22Rv1 (cell line): ENCODE data around the gene ZNF764.

Experiments
- H3K27ac ChIP-seq: fragments of 450-650 bp; 2 replicates; pipeline ENCODE4 v1.5.1; 2017
- ZFX ChIP-seq: fragments of 450-650 bp; IDR thresholded peaks from 2 replicates; pipeline ENCODE4 v1.6.1; 2017; ENCODE audit warnings: antibody characterized with exemption, borderline replicate concordance
- TF ChIP-seq, protein P1 (sequence below): fragments of 450-650 bp; IDR thresholded peaks from 2 replicates; pipeline ENCODE4 v1.5.1; 2017; ENCODE audit warnings: mild to moderate bottlenecking

ZNF764 gene

DNA sequence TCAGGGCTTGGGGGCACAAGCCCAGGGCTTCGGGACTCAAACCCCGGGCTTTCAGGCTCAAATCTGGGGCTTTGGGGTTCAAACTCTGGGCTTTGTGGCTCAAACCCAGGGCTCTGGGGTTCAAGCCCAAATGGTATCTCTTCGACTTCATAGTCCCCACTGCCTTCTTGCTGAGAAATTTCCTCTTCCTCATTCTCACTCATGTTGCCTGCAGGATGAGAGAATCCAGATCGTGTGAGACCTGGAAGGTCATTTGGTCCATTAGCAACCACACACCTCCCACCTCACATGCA is 32.4 kb downstream of the ZNF764 start:
- no peak for TF ChIP-seq ZFX
- TF ChIP-seq, protein P1, sequence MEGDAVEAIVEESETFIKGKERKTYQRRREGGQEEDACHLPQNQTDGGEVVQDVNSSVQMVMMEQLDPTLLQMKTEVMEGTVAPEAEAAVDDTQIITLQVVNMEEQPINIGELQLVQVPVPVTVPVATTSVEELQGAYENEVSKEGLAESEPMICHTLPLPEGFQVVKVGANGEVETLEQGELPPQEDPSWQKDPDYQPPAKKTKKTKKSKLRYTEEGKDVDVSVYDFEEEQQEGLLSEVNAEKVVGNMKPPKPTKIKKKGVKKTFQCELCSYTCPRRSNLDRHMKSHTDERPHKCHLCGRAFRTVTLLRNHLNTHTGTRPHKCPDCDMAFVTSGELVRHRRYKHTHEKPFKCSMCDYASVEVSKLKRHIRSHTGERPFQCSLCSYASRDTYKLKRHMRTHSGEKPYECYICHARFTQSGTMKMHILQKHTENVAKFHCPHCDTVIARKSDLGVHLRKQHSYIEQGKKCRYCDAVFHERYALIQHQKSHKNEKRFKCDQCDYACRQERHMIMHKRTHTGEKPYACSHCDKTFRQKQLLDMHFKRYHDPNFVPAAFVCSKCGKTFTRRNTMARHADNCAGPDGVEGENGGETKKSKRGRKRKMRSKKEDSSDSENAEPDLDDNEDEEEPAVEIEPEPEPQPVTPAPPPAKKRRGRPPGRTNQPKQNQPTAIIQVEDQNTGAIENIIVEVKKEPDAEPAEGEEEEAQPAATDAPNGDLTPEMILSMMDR, result no peak
- H3K27ac ChIP-seq, result peak overlapping the region; percentile 98

DNA sequence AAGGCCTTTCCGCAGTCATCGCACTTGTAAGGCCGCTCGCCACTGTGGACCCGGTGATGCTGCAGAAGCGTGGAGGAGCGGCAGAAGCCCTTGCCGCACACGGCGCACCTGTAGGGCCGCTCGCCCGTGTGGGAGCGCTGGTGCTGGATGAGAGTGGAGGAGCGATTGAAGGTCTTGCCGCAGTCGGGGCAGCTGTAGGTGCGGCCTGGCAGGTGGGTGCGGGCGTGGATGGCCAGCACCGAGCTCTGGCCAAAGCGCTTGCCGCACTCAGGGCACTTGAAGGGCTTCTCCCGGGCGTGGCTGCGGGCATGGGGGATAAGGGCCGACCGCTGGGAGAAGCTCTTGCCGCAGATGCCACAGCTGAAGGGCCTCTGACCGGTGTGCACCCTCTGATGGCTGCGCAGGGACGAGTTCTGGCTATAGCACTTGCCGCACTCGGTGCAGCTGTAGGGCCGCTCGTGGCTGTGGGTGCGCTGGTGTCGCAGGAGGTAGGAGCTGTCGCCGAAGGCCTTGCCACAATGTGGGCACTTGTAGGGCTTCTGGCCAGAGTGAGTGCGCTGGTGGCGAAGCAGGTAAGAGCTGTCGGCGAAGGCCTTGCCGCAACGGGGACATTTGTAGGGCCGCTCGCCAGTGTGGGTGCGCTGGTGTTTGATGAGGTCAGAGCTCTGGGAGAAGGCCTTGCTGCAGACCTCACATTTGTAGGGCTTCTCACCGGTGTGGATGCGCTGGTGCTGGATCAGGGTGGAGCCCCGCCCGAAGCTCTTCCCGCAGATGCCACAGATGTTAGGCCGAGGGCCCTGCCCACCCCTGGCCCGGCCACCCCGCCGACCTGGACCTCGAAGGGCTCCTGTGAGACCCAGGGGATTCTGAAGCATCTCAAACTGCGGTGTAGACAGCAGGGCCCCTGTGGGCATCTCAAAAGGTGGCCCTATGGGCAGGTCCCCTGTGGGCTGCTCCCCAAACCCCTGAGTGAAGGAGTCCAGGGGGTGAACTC is 33.3 kb downstream of the ZNF764 start:
- peak overlapping the region; percentile 98 for H3K27ac ChIP-seq

DNA sequence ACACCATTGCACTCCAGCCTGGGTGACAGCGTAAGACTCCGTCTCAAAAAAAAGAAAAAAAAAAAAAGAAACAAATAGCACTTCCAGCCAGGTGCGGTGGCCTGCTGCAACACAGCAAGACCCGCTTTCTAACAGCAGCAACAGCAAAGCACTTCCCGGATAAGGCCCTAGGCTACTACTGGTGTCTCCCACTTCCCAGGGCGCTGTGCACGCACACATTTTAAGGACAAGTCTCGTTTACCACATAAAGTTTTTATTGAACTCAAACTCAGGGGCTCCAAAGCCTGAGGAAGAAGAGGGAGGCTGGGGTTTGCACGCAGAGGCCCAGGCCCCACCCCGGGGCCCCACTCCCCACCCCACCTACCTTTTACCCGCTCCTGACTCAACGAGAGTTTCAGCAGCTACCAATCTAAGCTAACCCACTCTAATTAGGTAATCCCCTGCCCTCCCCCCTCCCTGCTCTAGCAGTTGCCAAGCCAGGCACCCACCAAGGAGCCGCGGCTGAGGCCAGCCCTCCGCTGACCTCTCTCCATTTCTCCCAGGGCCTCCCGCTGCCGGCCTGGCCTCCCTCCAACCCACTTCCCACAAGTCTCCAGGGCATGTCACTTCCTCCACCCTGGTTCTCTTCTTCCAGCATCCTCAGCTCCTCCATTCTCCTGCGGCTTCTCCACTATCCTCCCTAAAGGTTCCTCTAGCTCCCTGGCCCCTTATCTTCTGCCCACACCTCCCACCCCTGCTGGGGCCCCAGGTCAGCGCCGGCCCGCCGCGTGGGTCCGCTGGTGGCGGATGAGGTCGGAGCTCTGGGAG is 34.2 kb downstream of the ZNF764 start:
- no peak for TF ChIP-seq ZFX
- TF ChIP-seq, protein P1, result no peak
- H3K27ac ChIP-seq, result peak overlapping the region; percentile 27; the same call in 1 of the 2 replicates

More for the DNA sequence above, 33.3 kb downstream of the ZNF764 start:
- no peak for TF ChIP-seq ZFX
- TF ChIP-seq, protein P1, result no peak

DNA sequence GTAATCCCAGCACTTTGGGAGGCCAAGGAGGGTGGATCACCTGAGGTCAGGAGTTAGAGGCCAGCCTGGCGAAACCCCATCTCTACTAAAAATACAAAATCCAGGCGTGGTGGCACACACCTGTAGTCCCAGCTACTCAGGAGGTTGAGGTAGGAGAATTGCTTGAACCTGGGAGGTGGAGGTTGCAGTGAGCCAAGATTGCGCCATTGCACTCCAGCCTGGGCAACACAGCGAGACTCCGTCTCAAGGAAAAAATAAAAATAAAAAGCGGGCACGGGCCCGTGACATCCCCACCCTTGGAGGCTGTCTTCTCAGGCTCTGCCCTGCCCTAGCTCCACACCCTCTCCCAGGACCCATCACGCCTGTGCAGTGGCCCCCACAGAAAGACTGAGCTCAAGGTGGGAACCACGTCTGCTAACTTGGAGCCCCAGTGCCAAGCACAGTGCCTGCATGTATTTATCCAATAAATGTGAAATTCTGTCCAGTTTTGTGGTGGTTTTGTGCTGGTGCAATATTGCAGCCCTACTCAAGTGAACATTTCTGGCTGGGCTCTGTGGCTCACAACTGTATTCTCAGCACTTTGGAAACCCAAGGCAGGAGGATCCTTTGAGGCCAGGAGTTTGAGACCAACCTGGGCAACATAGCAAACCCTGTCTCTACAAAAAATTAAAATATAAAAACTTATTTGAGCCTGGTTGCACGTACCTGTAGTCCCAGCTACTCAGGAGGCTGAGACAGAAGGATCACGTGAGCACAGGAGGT is 35.3 kb downstream of the ZNF764 start:
- peak overlapping the region; percentile 27; the same call in 1 of the 2 replicates for H3K27ac ChIP-seq

DNA sequence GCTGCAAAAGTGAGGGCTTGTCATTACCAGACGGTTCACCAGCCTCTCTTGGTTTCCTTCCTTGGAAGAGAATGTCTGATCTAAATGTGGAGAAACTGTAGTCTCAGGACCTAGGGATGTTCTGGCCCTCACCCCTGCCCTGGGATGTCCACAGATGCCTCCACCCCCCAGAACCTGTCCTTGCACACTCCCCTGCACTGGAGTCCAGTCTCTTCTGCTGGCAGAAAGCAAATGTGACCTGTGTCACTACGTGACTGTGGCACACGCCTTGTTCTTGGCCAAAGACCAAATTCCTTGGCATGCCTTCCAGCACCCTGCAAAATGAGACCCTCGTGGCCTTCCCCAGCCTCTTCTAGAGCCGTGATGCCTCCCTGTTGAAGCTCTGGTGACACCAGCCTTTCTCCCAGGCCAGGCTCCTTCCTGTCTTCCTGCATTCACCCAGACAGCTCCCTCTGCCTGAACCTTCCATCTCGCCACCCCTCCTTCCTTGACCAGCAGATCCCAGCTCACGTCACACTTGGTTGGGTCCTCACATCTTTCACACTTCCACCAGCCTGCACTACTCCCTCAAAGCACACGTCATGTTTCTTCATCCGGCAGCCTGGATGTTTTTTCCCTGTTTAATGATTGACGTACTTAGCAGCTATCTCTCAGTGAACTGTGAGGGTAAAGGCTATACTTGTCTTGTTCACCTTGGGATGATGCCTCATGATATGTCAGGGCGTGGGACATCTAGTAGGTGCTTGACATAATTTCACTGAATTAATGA is 36.1 kb downstream of the ZNF764 start:
- no peak for TF ChIP-seq ZFX
- TF ChIP-seq, protein P1, result no peak
- peak overlapping the region; percentile 27; the same call in 1 of the 2 replicates for H3K27ac ChIP-seq

DNA sequence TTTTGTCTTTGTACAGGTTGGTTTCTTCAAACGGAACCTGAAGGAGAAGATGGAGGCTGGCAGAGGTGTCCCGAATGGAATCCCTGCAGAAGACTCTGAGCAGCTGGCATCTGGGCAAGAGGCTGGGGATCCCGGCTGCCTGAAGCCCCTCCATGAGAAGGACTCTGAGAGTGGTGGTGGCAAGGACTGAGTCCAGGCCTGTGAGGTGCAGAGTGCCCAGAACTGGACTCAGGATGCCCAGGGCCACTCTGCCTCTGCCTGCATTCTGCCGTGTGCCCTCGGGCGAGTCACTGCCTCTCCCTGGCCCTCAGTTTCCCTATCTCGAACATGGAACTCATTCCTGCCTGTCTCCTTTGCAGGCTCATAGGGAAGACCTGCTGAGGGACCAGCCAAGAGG is 36.7 kb downstream of the ZNF764 start:
- H3K27ac ChIP-seq, result no peak overlapping the region
- TF ChIP-seq, protein P1, result no peak
- TF ChIP-seq ZFX, result no peak
